GM18873 (cell line): ENCODE results near the gene IKZF3.
A peak's percentile ranks its signal among the peaks of the same experiment; 100 is the strongest.
"Not testable (repeated sequence)": the region's sequence is repeated elsewhere in the genome, so short reads cannot be mapped to it uniquely, and the experiment has no call there.

Source experiments
- ATAC-seq: cut with Tn5 transposase; IDR thresholded peaks from one replicate; pipeline ENCODE4 v1.9.1; 2021; ENCODE audit warnings: mild to moderate bottlenecking, moderate library complexity, moderate number of reproducible peaks; ENCODE audit not compliant: unreplicated experiment, low FRiP score

Gene IKZF3

GRCh38 chr17:39787041-39787440 lies 77.1 kb downstream of the IKZF3 start:
- no peak for ATAC-seq

DNA sequence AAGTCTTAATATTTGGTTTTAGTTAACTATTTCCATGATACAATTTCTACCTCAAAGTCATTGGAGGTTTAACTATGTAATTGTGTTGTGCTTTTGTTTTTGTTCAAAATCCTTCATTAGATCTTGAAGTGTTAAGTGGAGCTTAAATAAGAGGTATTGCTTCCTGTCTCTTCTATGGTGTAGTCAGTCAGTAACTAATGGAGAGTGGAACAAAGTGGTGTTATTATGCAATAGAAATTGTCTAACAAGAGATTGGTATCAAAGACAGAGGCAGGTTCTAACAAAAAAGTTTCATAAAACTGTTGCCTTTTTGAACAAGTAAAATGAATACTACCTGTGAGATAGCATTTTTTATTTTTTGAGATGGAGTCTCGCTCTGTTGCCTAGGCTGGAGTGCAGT lies 81.1 kb downstream of the IKZF3 start:
- no peak for ATAC-seq

GRCh38 chr17:39782481-39782880 lies 81.6 kb downstream of the IKZF3 start:
- no peak for ATAC-seq

DNA sequence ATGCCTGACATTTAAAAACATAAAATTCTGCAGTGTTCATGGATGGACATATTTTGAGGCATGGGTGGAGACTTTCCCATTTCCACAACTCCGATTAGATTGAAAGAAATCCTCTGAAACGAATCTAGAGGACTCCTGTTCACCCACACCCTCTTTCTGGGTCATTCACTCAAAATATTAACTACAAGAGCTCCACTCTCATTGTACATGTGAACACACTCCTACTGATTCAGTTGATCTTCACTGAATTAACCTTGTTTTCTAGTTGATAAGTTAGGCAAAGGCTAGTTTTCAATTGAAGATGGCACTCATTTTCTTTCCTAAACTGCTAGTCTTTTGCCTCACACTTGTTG lies 82.3 kb downstream of the IKZF3 start:
- no peak for ATAC-seq

- ATAC-seq = no peak
These were observed 82.9 kb downstream of the IKZF3 start for GRCh38 chr17:39781031-39781860.

DNA sequence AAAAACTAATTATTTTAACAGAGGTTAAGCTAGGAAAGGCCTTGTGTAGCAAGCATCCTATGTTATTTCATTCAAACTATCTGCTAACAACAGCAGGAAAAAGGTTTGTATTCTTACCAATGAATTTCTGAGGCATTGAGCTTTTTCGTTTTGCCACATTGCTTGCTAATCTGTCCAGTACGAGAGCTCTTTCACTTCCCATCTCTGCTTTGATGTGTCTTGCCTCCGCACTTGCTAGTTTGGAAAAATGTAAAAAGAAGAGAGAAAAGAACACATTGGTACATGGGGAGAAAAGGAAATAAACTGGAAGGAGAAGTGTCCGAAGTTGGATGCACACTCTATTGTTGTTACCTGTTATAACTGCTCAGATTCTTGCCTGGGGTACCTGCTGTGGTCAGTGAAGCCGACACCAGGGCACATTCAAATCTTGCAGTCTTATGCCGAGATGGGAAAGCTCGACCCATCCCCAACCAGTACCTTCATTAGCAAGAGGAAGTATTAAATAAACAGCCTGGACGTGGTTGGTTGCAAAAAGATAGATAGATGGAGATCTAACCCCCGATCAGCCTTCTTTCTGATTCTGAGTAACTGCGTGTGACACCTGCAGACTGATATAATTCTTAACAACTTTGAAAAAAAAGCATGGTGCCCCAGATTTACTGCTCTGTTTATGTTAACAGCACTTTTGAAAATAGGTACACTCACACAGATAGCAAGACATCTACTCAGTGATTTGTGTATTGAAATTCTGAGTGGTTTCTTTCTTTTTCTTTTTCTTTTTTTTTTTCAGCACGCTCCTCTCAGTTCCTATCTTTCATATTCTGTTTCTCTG lies 86.4 kb downstream of the IKZF3 start:
- peak; percentile 49 for ATAC-seq

- no peak for ATAC-seq
These were observed 87.9 kb downstream of the IKZF3 start for GRCh38 chr17:39776252-39776651.

- ATAC-seq = no peak
These were observed 89.1 kb downstream of the IKZF3 start for GRCh38 chr17:39775031-39775430.

DNA sequence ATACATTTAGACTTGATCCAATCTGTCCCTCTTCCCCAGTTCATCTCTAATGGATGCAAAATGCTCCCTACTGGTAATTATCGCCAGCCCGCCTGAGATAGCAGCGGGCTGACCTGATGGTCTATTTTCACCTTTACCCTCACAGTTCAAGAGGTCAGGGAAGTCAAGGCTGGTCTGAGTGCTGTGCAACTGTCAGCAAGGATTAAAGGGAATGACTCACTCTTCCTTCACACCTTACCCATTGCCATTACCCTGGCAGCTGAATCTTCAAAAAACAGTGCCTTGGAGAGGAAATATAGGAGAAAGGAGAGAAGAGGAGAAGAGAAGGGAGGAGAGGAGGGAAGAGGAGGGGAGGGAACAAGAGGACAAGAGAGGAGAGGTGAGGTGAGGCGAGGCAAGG lies 90.1 kb downstream of the IKZF3 start:
- ATAC-seq = no peak

GRCh38 chr17:39772987-39773934 lies 90.9 kb downstream of the IKZF3 start:
- ATAC-seq = no peak

DNA sequence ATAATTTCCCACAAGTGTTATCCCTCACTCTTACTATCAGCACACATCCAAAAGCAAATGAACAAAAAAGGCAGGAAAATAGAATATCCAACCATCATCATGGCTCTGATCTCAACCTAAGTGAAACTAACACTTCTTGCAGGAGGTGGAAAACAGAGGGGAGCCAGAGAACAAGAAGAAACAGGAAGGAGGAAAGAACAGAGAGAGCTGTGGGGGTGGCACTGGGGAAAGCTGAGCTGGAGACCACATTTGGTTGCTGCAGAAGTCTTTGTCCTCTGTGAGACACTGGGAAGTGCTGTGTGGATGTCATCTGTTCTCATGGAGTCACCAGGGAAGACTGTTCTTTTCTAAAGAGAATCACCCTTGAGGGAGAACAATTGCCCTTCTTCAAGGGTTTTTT lies 91.7 kb downstream of the IKZF3 start:
- no peak for ATAC-seq

DNA sequence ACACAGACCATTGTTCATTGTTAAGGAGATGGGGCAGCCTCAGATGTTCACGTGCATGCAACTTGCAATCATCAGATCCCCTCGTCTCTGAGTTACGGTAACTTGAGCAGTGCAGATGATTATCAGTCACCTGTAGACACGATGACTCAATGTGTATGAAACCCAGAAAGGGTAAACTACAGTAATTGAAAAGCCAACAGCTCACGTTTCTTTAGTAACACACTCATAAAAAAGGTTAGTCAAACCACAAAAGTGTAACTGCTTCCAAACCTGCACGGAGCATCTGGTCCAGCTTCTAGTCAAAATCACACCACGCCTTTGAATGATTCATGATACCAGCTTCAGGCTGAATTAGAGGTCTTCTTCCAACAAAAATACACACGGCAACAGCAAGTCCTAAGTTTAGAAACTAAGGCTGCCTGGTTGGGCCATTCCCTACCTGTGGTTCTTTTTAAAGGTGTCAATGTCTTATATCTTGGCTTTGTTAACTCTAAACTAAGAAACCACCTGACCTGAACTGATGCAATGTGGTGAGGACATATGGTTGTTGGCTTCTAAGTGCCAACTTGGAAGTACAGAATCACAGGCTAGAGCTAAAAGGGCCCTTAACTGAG lies 94.0 kb downstream of the IKZF3 start:
- peak; percentile 43 for ATAC-seq

DNA sequence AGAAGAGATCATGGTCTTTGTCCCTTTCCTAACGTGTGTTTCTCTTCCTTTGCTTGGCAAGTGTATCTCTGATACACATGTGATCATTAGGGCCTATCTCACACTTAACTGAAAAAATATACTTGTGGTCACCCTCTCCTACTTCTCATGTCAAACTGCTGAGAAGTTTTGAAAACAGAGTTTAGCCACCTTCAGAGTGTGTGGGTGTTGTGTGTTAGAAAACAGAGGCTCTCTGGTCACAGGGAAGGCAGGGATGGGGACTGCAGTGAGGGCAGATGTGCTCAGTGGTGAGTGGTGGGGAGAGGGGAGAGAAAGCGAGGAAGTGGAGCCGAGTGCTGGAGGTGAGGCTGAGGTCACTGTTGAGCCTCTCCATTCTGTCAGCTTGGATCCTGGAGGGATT lies 97.0 kb downstream of the IKZF3 start:
- ATAC-seq = no peak

DNA sequence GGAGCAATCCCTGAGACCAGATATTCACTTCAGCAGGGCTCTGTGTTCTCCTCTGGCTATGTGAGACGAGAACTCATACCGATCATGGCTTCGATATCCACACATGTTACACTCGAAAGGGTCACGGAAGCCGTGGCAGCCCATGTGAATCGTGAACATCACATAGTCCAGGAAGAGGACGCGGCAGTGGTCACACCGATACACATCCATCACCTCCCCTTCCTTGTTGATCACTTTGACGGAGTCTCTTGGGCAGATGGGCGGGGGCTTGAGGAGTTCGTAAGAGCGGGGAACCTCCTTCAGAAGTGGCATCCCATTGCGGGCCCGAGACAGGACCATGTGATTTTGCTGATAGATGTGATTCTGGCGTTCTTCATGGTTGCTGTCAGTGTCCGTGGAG lies 98.3 kb downstream of the IKZF3 start:
- no peak for ATAC-seq

GRCh38 chr17:39765175-39765574 lies 98.9 kb downstream of the IKZF3 start:
- no peak for ATAC-seq

GRCh38 chr17:39764171-39764570 lies 99.9 kb downstream of the IKZF3 start:
- not testable (repeated sequence) for ATAC-seq

DNA sequence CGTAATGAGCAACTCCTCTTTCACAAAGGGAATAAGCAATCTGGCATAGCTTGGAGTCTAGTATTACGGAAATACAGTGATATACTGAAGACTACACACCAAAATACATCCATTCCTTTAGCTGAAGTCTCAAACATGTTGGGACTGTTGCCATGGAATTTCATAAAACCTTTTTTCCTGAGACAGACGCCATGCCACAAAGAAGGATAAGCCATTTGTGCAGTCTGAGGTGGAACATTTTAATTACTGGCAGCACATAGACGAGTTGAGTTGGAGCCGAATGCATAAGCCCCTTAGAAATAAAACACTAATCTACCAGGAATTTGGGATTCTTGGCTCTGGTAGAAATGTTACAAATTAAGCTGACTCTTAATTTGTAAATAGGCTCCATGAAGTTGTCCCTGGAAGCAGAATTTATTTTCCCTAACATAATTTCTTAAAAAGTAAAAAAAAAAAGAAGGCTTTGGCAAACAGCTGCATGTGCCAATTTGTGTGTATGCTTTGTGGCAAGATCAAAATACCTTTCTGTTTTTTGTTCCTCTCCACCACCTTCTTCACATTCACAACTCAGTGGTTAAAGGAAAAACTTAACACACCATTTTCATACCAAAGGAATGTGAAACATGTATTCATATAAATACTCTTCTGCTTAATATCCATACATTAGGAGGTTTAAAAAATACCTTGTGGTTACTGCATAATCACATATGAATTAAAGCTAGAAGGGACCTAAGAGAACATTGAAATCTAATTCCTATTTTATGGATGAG lies 100.9 kb downstream of the IKZF3 start:
- no peak for ATAC-seq

DNA sequence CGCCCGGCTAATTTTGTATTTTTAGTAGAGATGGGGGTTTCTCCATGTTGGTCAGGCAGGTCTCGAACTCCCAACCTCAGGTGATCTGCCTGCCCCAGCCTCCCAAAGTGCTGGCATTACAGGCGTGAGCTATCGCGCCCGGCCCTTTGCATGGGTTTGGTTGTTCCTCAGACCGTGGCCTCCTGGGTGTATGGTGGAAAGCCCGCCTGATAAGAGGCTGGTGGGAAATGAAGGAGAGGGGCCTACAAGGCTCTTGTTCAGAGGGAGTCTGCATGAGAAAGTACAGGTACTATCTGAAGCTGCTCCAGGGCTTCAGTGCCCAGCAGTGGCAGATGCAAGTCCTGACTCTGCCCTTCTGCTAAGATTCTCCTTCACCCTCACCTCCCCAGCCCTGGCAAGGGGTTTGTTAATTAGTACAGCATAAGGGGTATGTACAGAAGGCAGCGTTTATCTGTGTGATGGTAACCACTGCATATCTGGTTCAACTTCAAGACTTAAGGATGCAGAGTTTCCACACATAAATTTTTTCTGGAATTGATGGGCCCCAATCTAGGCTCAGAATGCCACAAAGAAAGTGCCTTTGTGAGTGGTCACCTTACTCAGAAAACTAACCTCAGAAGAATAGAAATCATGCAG lies 102.1 kb downstream of the IKZF3 start:
- no peak for ATAC-seq

- no peak for ATAC-seq
These were observed 104.9 kb downstream of the IKZF3 start for GRCh38 chr17:39759204-39759603.
